Stimulated activated CD8-positive, alpha-beta memory T cell treated with anti-CD3 and anti-CD28 coated beads, Interleukin-15, amount 100 ng/mL, for 4 hours (primary cell): ENCODE data around the gene ZNF674.
"Not testable (repeated sequence)": the region's sequence is repeated elsewhere in the genome, so short reads cannot be mapped to it uniquely, and the experiment has no call there.

ENCODE experiments used
- DNase-seq, 2 donors: peaks; one replicate each; pipeline ENCODE4 v3.0.0-alpha.2; 2020; ENCODE audit warnings: low read depth in 2 of 2

The ZNF674 gene

GRCh38 chrX:46569621-46570020, 24.4 kb upstream of the ZNF674 start:
- no peak for DNase-seq

GRCh38 chrX:46567388-46567787, 22.2 kb upstream of the ZNF674 start:
- no peak for DNase-seq

DNA sequence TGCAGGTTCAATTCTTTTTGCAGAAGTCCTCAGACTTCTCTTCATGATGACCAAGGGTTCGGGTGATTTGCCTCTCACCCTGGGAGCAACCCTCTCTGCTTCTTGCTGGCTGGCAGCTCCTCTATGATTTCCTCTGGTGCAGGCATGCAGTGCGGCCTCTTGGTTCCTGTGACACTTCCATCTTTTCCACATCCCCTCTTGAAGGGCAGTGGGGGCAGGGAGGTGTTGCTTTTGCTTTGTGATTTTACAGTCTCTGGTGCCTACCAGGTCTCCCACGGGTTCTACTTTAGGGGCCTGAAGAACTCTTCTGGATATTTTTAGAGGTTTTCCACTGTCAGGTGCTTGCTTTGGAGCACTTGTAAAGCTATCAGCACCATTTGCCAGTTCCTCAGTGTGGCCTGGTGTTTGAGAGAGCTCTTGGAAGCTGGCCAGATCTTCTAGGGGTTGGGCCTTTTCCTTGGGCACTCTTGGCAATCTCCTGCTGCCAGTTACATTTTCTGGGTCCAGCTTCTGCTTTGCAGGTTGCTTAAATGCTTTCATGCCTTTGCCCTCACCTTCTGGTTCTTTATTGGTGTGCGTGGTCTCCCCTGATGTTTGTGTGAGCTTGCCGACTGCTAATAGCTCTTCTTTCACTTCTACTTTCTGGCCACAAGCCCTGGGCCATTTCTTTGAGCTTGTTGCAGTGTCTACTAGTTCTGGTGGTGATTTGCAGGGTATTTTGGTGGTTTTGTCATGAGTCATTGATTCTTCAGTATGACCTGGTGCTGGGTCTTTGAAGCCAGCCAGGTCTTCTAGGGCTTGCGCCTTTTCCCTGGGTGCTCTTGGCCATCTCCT, 16.8 kb upstream of the ZNF674 start:
- DNase-seq = no peak

DNA sequence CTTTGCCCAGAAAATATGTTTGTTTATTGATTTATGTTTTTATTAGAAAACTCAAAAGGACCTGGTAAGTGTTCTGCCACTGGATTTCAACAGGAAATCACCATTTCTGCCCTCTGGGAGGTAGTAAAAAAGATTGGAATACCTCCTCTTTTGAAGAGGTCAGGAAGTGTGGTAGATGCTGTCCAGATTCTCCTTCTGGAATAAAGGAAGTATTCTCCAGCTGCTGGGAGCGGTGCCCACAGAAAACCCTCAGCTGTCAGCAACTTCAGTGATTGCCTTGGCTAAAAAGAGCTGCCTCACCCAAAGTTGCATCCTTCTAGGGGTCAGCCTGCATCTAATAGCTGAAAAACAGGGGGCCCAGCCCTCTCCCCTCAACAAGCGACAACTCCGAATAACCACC, 13.8 kb upstream of the ZNF674 start:
- no peak for DNase-seq

- DNase-seq = no peak
These were observed 9.7 kb upstream of the ZNF674 start for GRCh38 chrX:46554942-46555341.

DNA sequence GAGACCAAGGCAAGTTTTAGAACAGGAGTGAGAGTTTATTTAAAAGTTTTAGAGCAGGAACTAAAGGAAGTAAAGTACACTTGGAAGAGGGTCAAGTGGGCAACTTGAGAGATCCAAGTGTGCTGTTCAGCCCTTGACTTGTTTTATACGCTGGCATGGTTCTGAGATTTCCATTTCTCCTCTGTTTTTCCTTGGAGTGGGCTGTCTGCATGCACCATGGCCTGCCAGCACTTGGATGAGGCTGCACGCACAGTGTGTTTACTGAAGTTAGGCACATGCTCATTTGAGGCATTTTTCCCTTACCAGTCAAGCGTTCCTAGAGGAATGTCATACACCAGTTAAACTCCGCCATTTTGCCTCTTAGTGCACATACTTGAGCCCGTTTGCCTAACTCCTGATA, 8.7 kb upstream of the ZNF674 start:
- no peak for DNase-seq

DNA sequence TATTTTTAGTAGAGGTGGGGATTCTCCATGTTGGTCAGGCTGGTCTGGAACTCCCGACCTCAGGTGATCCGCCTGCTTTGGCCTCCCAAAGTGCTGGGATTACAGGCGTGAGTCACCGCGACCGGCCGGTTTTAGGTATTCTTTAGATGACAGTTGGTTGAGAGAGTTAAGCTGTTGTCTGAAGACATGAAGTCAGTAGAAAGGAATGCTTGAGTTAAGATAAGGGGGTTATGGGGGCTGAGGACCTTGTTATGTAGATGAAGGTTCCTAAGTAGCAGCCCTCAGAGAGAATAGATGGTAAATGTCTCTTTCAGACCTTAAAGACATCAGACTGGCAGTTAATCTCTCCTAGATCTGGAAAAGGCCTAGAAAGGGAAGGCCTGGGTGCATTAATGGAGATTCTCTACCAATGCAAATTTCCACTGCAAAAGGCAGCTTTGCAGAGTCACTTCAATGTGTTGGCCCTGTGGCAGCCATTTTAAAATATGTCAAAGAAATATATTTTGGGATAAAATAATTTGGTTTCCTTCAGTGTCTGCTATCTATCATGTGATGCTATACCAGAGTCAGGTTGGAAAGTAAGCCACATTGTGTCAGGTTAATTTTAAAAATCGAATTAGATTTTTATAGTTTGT, 6.4 kb upstream of the ZNF674 start:
- no peak for DNase-seq

GRCh38 chrX:46549914-46550313, 4.7 kb upstream of the ZNF674 start:
- no peak for DNase-seq

GRCh38 chrX:46547857-46548256, 2.6 kb upstream of the ZNF674 start:
- no peak for DNase-seq

- DNase-seq = not testable (repeated sequence)
These were observed 694 bp downstream of the ZNF674 start for GRCh38 chrX:46544527-46544926.

DNA sequence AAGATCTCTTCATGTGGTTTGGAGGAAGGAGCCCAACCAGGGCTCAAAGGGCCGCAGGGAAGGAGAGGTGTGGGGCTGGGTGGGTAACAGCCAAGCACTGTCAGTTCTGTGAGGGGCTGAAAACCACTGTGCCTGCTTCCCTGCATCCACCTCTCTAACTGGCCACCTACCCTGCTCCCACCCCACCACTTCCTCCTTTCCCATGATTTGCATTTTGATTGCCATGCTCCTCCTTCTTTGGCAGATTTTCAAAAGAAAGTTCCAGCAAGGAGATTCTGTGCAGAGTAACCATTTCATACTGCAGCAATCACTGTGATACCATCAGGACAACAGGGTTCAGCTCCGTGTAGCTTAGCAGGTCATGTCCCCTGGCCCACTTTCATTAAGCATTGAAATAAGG, 1.8 kb downstream of the ZNF674 start:
- no peak for DNase-seq

DNA sequence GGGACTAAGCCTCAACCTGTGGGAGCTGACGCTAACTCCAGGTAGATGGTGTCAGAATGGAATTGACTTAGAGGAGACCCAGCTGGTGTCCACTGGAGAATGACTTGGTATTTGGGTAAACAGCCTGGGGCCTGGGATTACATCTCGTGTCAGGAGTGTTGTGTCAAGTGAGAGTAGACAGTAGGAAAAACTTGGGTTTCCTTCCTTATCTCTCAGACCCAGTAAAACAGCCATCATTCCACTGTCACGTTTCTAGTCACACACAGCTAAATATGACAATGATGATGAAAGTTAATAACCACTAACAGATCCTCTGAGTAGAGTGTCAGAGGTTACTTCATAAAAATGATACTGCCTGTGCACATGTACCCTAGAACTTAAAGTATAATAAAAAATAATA, 13.8 kb downstream of the ZNF674 start:
- DNase-seq = no peak

- DNase-seq = not testable (repeated sequence)
These were observed 14.8 kb downstream of the ZNF674 start for GRCh38 chrX:46530404-46530908.

DNA sequence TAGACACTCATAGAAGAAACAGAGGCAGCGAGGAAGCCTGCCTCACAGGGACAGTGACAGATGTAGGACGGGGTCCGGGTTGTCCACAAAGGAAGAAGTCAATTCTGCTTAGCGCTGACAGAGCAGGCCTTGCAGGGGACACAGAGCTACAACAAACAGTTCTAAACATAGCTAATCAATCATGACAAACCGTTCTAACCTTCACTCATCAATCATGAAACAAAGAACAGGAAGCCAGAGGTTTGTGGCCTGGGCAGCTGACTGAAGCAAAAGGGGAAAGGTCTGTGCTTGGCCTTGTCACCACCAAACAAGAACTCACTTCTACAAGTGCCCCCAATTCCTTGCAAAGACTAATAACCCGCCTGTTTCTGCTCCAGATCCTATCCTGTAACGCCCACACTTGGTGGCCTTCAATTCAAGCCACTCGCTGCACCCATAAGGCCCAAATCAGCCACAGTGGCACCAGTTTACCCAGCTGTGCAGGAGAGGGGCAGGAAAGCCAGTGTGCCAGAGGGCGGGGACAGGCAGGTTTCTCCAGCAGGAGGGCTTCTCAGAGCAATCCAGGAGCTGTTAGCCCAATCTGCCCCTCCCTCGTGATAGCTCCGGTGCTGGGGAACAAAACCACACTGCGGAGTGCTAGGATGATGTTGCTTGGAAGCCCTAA, 15.3 kb downstream of the ZNF674 start:
- DNase-seq = not testable (repeated sequence)

DNA sequence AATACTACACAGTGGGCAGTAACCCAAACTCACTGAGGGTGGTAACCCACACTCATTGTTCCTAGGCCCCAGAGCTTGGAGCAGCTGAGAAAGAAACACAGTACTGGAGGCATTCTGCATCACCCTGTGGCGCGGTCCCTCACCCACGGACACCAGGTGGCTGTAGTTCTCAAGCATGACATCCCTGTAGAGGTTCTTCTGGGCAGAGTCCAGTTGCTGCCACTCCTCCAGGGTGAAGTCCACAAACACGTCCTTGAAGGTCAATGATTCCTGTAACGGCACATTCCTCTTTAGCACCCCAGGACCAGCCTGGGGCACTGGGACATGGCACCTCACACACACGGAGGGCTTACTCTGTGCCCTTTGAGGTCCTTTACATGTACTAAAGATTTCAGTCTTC, 16.6 kb downstream of the ZNF674 start:
- not testable (repeated sequence) for DNase-seq

DNA sequence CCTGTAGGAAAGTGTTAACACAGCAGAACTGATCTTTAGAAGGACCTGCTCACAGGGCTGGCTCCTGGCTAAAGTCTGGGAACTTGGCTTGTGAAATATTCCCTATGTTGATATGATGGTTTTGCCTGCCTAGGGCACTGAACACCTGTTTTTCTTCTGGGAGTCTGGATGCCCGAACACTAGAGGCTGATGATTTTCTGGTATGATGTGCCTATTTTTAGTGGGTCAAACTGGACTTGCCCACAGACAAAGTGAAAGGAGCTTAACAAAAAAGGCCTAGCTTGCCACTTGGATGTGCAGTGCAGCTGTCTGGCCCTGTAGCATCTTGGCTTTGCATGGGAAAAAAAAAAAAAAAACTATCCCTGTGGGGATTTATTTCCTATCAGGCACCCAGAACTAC, 39.1 kb downstream of the ZNF674 start:
- no peak for DNase-seq

DNA sequence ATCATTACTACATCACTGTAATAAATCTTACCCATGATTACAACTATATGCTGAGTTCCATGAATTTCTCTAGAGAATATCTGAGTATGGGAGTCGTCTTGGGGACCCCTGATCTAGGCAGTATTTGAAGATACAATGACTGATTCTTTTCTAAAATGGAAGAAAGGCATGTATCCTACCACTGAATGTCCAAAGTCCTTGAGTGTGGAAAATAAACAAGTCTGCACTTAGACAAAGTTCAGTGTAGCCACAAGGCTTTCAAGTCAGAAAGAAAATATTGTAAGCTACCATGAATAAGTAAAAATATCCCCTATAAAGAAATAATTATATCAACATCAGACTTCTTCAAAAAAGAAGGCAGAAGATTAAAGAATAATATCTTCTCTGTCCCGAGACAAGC, 42.4 kb downstream of the ZNF674 start:
- DNase-seq = no peak

DNA sequence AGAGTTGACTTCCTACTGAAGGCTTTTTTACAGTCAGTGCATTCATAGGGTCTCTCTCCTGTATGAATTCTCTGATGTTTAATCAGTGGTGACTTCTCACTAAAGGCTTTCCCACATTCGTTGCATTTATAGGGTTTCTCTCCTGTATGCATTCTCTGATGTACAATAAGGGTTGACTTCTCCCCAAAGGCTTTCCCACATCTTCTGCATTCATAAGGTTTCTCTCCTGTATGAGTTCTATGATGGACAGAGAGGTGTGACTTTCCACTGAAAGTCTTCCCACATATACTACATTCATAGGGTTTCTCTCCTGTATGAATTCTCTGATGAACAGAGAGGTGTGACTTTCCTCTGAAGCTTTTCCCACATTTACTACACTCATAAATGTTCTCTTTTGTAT, 45.2 kb downstream of the ZNF674 start:
- no peak for DNase-seq

- DNase-seq = no peak
These were observed 56.5 kb downstream of the ZNF674 start for GRCh38 chrX:46488712-46489111.

- no peak for DNase-seq
These were observed 59.3 kb downstream of the ZNF674 start for GRCh38 chrX:46485897-46486296.

DNA sequence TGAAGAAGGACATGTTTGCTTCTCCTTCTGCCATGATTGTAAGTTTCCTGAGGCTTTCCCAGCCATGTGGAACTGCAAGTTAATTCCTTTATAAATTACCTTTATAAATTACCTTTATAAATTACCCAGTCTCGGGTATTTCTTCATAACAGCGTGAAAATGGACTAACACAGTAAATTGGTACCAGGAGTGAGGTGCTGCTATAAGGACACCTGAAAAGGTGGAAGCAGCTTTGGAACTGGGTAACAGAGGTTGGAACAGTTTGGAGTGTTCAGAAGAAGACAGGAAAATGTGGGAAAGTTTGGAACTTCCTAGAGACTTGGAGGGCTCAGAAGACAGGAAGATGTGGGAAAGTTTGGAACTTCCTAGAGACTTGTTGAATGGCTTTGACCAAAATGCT, 66.6 kb downstream of the ZNF674 start:
- not testable (repeated sequence) for DNase-seq

- no peak for DNase-seq
These were observed 67.8 kb downstream of the ZNF674 start for GRCh38 chrX:46477435-46477834.

DNA sequence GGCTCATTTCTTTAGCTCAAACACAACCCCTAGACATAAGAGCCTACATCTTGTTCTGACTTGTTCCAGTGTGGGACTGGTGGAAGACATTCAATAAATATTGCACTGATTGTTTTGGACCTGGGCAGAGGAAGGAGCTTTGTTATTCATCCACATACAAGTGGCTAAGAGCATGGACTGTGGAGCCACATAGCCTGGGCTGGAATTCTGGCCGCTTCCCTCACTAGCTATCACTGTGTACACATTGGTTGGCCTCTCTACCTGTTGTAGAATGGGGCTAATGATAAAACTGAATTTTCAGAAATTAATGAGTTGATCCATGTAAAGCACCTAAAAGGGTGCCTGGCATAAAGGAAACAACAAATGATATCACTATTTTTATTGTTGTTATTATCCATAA, 80.0 kb downstream of the ZNF674 start:
- DNase-seq = no peak
